Activated CD4-positive, alpha-beta T cell treated with anti-CD3 and anti-CD28 coated beads, Interleukin-2, Interleukin-6, amounts not matched to agents 100 ng/mL and 50 ng/mL, durations not matched to agents 16 hours and 8 hours (primary cell): ENCODE measurements around the gene NDUFS1.
"Not testable (repeated sequence)": the region's sequence is repeated elsewhere in the genome, so short reads cannot be mapped to it uniquely, and the experiment has no call there.

Experiments
- DNase-seq: peaks from one replicate; pipeline ENCODE4 v3.0.0-alpha.2; 2020

The NDUFS1 gene

GRCh38 chr2:206095536-206096332, 63.5 kb downstream of the NDUFS1 start:
- no peak for DNase-seq

GRCh38 chr2:206092297-206092696, 66.9 kb downstream of the NDUFS1 start:
- DNase-seq, result no peak

GRCh38 chr2:206088248-206088647, 71.0 kb downstream of the NDUFS1 start:
- DNase-seq, result no peak

- DNase-seq, result no peak
Observed at GRCh38 chr2:206086716-206087350, 72.4 kb downstream of the NDUFS1 start.

- peak; percentile 86 for DNase-seq
Observed at GRCh38 chr2:206085742-206086445, 73.3 kb downstream of the NDUFS1 start, which contains the start of gene INO80D. INO80D (minus strand) TSS chr2:206086174; CDS start chr2:206063016, 23,158 bp downstream.

- DNase-seq, result peak; percentile 42
Observed at GRCh38 chr2:206084870-206085741, 74.1 kb downstream of the NDUFS1 start.

GRCh38 chr2:206084439-206084869, 74.8 kb downstream of the NDUFS1 start:
- peak; percentile 20 for DNase-seq

- DNase-seq, result peak; percentile 46
Observed at GRCh38 chr2:206083602-206084438, 75.4 kb downstream of the NDUFS1 start.

GRCh38 chr2:206082298-206082843, 76.9 kb downstream of the NDUFS1 start:
- no peak for DNase-seq

- no peak for DNase-seq
Observed at GRCh38 chr2:206080927-206081326, 78.3 kb downstream of the NDUFS1 start.

- no peak for DNase-seq
Observed at GRCh38 chr2:206079699-206080465, 79.4 kb downstream of the NDUFS1 start.

- DNase-seq, result not testable (repeated sequence)
Observed at GRCh38 chr2:206077879-206078278, 81.4 kb downstream of the NDUFS1 start.

- DNase-seq, result no peak
Observed at GRCh38 chr2:206075113-206075512, 84.1 kb downstream of the NDUFS1 start.

- DNase-seq, result no peak
Observed at GRCh38 chr2:206071807-206072206, 87.4 kb downstream of the NDUFS1 start.

- no peak for DNase-seq
Observed at GRCh38 chr2:206069417-206069816, 89.8 kb downstream of the NDUFS1 start.

- no peak for DNase-seq
Observed at GRCh38 chr2:206068207-206068606, 91.0 kb downstream of the NDUFS1 start.
